Epithelial cell of proximal tubule (primary cell): Measurements from ENCODE around the gene CDHR2. TPM values are rescaled to one million over a fixed set of nuclear protein-coding genes. Genes with fewer than 3 reads are reported as not detected.
"Not testable (repeated sequence)": the region's sequence is repeated elsewhere in the genome, so short reads cannot be mapped to it uniquely, and the experiment has no call there.

ENCODE experiments used
- DNase-seq: peaks from one replicate; pipeline ENCODE4 v3.0.0-alpha.2; 2011; ENCODE audit warnings: low read depth
- H3K4me3 ChIP-seq: 2 replicates; pipeline ENCODE4 v1.5.1; 2011; ENCODE audit warnings: low read depth, mild to moderate bottlenecking, low read length
- CTCF ChIP-seq: conservative IDR thresholded peaks from 2 replicates; pipeline ENCODE4 v1.5.1; 2012; ENCODE audit warnings: low read depth, mild to moderate bottlenecking, low read length
- total RNA-seq: library from RNA; depleted of rRNA; stranded (reverse); fragments of >200 nt; gene quantifications from 2 replicates; pipeline ENCODE4 v1.2.3, GENCODE V29; 2015

The CDHR2 gene
- total RNA-seq, 1 donor from 2014 or later: not detected

- DNase-seq: no peak
- H3K4me3 ChIP-seq: no peak overlapping the region
- TF ChIP-seq CTCF: no peak
These were observed 47.7 kb downstream of the CDHR2 start for GRCh38 chr5:176596689-176597416.

DNA sequence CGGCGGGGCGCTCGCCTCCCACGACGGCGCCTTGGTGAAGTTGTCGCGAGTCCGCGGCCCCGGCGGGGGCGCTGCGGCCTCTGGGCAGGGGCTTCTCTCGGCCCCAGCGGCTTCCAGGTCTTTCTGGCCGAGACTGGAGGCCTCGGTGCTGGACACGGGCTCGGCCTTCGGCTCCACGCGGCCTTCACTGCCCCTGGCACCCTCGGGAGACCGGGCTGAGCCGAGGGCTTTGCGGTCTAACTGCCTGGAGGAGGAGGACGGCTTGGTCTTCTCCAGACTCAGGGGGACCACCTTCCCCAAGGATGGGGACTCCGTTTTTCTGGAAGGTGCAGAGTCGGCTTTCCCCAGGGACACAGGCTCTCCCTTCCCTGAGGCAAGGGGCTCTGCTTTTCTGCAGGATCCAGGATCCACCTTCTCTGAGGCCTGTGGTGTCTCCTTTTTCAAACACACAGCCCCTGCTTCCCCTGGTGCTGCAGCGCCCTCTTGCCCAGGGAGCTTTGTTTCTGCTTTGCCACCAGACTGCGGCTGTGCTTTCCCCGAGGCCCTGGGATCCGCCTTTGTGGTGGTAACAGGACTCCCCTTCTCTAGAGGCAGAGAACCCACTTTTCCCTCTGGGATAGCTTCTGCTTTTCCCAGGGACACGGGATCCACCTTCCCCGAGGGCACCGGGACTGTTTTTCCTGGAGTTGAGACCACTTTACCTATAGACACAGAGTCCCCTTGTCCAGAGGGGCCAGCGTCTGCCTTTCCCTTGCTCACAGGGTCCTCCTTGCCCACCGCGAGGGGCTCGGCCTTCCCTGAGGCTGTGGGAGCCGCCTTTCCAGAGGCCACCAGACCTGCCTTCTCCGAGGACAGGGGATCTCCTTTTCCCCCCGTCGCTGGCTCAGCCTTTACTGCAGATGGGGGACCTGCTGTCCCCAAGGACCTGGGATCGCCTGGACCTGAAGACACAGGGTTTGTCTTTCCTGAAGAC is 48.6 kb downstream of the CDHR2 start:
- no peak overlapping the region for H3K4me3 ChIP-seq
- no peak for TF ChIP-seq CTCF
- DNase-seq: no peak

DNA sequence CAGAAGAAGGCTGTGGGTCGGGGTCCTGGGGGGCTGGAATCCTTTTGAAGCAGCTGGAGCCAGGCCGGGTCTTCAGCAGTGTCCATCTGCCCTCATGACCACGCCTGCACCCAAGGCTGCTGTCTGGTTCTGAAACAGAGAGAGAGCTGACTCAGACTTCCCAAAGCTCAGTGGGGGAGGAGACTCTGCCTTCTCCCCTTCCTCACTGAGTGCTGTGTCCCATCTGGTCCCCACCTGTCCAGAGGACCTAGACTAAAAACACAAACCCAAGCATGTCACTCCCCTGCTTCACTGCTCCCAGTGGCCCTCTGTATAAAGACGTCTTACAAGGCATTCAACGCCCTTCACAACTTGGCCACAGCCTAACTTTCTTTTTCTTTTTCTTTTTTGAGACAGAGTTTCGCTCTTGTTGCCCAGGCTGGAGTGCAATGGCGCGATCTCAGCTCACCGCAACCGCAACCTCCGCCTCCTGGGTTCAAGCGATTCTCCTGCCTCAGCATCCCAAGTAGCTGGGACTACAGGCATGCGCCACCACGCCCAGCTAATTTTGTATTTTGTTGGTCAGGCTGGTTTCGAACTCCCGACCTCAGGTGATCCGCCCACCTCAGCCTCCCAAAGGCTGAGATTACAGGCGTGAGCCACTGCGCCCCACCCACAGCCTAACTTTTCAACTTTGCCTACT is 50.7 kb downstream of the CDHR2 start:
- not testable (repeated sequence) for H3K4me3 ChIP-seq, DNase-seq

GRCh38 chr5:176601901-176602482 is 52.9 kb downstream of the CDHR2 start:
- H3K4me3 ChIP-seq: no peak overlapping the region
- TF ChIP-seq CTCF: no peak
- no peak for DNase-seq

- no peak overlapping the region for H3K4me3 ChIP-seq
- no peak for TF ChIP-seq CTCF
- no peak for DNase-seq
These were observed 53.9 kb downstream of the CDHR2 start for GRCh38 chr5:176603091-176603490.

DNA sequence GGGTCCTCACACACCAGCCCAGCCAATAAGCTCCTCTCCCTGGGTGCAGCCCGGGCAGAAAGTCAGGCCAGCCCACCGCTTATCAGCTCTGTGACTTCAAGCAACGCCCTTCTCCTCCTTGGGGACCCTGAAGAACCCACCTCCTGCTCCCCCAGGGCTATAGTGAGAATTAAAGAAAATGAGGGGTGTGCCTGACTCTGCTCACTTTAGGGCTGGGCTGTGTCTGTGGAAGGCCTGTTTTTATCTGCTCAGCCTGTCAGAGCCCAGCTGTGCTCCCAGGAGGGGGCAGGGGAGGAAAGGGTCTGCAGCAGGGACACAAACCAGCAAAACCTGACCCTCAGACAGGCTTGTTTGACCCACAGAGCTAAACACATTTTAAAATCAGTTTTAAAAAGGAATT is 56.9 kb downstream of the CDHR2 start:
- no peak for TF ChIP-seq CTCF
- DNase-seq: no peak
- no peak overlapping the region for H3K4me3 ChIP-seq

- H3K4me3 ChIP-seq: no peak overlapping the region
- TF ChIP-seq CTCF: no peak
- no peak for DNase-seq
These were observed 57.7 kb downstream of the CDHR2 start for GRCh38 chr5:176606875-176607274.
